MCF 10A (cell line): ENCODE results near the gene TFAP2D. TPM values are rescaled to one million over a fixed set of nuclear protein-coding genes. Genes with fewer than 3 reads are reported as not detected.

ENCODE experiments used
- BruUV-seq: library from RNA; stranded (reverse); fragments of 400-500 nt; replicated peaks from 2 replicates; lab custom pipeline; 2021; lab: Mats Ljungman, UMichigan
- CTCF ChIA-PET: fragments of 300-600 bp; sonication (Branson Sonifier 250); formaldehyde crosslinking; extraction: SDS; loops from one replicate; lab custom pipeline; 2021; ENCODE audit warnings: antibody characterized with exemption, inconsistent platforms; lab: Yijun Ruan, JAX
- POLR2A ChIA-PET: fragments of 300-600, 350-650 bp; sonication (Branson Sonifier 250); formaldehyde crosslinking; extraction: SDS; loops from one replicate; lab custom pipeline; 2020; ENCODE audit warnings: antibody characterized with exemption, inconsistent platforms; lab: Yijun Ruan, JAX
- DNase-seq: peaks from one replicate; pipeline ENCODE4 v3.0.0-alpha.2; 2018; ENCODE audit not compliant: unreplicated experiment
- H3K27ac Mint-ChIP-seq: one replicate; pipeline ENCODE4 v1.8.0; 2022; ENCODE audit warnings: mild to moderate bottlenecking, low read depth, mixed read lengths; ENCODE audit not compliant: unreplicated experiment
- H3K27me3 Mint-ChIP-seq: one replicate; pipeline ENCODE4 v1.8.0; 2022; ENCODE audit warnings: mixed read lengths; ENCODE audit not compliant: insufficient read depth, unreplicated experiment
- H3K36me3 Mint-ChIP-seq: one replicate; pipeline ENCODE4 v1.8.0; 2022; ENCODE audit warnings: mild to moderate bottlenecking, moderate library complexity, mixed read lengths; ENCODE audit not compliant: insufficient read depth, unreplicated experiment
- H3K4me1 Mint-ChIP-seq: one replicate; pipeline ENCODE4 v1.8.0; 2022; ENCODE audit warnings: mixed read lengths; ENCODE audit not compliant: insufficient read depth, unreplicated experiment
- H3K4me3 Mint-ChIP-seq: one replicate; pipeline ENCODE4 v1.8.0; 2022; ENCODE audit warnings: mild to moderate bottlenecking, moderate library complexity, mixed read lengths; ENCODE audit not compliant: unreplicated experiment
- H3K9me3 Mint-ChIP-seq: one replicate; pipeline ENCODE4 v1.8.0; 2022; ENCODE audit warnings: mixed read lengths; ENCODE audit not compliant: unreplicated experiment
- intact Hi-C: fragments of 100-400 bp; cut with micrococcal nuclease; formaldehyde crosslinking; loops from 2 replicates; pipeline ENCODE4 v1.14.1; 2022
- total RNA-seq: library from RNA; stranded (reverse); gene quantifications from 2 replicates; pipeline ENCODE4 v1.2.3, GENCODE V29; 2022
- TF ChIP-seq, protein P1 (sequence below): fragments of 200-600 bp; IDR thresholded peaks from one replicate; pipeline ENCODE4 v1.8.0; 2022; ENCODE audit warnings: antibody characterized with exemption, mild to moderate bottlenecking; ENCODE audit not compliant: unreplicated experiment

Gene TFAP2D
- total RNA-seq, 1 experiment from 2014 or later, result not detected

DNA sequence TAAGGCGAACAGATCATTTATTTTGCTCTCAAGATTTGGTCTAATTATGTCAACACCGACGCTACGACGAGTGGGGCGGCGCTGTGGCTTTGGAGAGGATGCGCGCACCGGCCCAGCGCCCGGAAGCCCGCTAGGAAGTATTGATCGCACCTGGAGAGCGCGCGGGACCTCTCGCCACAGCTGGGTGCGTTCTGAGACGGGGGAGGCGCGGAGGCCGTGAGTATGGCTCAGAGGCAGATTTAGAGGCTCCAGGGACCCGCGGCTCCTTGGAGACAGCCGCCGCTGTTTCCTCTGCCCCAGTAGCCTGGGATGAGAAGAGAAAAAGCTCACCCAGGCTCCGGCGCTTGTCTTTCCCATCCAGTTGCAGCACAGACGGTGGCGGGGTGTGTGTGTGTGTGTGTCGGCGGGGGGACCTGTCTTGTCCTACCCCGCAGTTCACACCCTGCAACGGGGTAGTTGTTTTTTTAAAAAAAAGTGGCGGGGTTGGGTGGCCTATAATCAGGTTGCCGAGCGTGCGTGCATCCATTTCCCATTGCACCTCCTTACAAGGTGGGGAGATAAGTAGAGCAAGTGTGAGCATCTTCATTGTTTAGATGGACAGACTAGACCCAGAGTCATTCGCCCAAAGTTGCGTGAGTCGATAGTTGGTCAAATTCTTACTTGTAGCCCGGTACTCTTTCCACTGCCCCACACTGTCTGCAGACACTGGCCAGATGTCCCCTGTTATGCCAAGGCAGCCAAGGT is 11.2 kb downstream of the TFAP2D start:
- Mint-ChIP-seq H3K27ac (no peak overlapping the region), H3K4me3 (no peak overlapping the region), H3K9me3 (no peaks in the 10 kb centered on the region), H3K27me3 (peaks cover 28% of the 10 kb centered on the region), H3K4me1 (no peaks in the 10 kb centered on the region), H3K36me3 (no peaks in the 10 kb centered on the region)
- no peak for DNase-seq
- intact Hi-C loops, result no loop called here
- ChIA-PET CTCF (interaction anchor here (0.6 kb wide), 1 partner anchor 1235 kb away, joined by 3 read pairs; no protein-coding TSS in a partner anchor), POLR2A (no interaction called here)
- BruUV-seq, result no TSS peak
- TF ChIP-seq, protein P1, sequence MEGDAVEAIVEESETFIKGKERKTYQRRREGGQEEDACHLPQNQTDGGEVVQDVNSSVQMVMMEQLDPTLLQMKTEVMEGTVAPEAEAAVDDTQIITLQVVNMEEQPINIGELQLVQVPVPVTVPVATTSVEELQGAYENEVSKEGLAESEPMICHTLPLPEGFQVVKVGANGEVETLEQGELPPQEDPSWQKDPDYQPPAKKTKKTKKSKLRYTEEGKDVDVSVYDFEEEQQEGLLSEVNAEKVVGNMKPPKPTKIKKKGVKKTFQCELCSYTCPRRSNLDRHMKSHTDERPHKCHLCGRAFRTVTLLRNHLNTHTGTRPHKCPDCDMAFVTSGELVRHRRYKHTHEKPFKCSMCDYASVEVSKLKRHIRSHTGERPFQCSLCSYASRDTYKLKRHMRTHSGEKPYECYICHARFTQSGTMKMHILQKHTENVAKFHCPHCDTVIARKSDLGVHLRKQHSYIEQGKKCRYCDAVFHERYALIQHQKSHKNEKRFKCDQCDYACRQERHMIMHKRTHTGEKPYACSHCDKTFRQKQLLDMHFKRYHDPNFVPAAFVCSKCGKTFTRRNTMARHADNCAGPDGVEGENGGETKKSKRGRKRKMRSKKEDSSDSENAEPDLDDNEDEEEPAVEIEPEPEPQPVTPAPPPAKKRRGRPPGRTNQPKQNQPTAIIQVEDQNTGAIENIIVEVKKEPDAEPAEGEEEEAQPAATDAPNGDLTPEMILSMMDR, result no peak

DNA sequence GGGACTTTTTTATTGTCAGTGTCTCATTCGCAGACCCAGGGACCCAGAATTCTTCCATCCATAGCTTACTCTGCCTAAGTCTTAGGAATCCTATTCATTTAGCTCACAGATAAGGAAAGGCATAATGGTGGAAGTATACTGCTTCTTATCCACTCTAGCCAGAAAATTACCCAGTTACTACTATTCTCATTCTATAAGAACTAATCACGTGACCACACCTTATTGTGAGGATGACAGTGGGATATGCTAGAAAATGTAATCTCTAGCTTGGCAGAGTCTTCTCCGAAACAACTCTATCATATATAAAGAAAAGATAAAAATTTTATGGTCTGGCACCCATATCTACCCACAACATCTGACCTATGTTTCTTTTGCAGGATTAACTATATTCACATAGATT is 21.2 kb downstream of the TFAP2D start:
- no peaks in the 10 kb centered on the region for H3K27me3 Mint-ChIP-seq
- H3K36me3 Mint-ChIP-seq, result no peaks in the 10 kb centered on the region
- no peaks in the 10 kb centered on the region for H3K9me3 Mint-ChIP-seq
- ChIA-PET POLR2A (no interaction called here), CTCF (interaction anchor here (0.5 to 1.1 kb wide), 2 partner anchors 17 to 1120 kb away, joined by 3 to 4 read pairs; no protein-coding TSS in a partner anchor)
- no peak overlapping the region for H3K4me3 Mint-ChIP-seq
- no peak overlapping the region for H3K27ac Mint-ChIP-seq
- DNase-seq, result no peak
- H3K4me1 Mint-ChIP-seq, result no peaks in the 10 kb centered on the region
- intact Hi-C loops, result no loop called here
- TF ChIP-seq, protein P1, result no peak
- BruUV-seq, result no TSS peak

DNA sequence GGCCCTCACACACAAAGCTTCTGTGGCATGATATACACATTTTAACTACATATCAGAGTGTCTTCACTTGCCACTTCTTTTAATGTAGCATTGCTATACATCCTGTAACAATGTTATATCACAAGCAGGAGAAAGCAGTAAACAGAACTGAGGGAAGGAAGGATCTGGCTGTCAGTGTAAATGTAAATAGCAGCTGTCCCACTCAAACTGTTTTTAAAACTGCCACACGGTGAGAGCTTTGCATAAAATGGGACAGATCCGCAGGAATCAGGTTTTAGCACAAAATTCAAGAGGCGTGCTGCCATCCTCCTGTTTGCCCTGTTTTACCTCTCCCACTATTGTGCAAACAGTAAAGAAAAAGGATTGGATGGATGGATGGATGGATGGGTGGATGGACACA is 28.8 kb downstream of the TFAP2D start:
- TF ChIP-seq, protein P1, result no peak
- CTCF ChIA-PET, result no interaction called here
- Mint-ChIP-seq H3K4me3 (no peak overlapping the region), H3K4me1 (no peaks in the 10 kb centered on the region), H3K36me3 (no peaks in the 10 kb centered on the region), H3K27me3 (peaks cover 24% of the 10 kb centered on the region), H3K27ac (no peak overlapping the region), H3K9me3 (no peaks in the 10 kb centered on the region)
- DNase-seq, result no peak
- no TSS peak for BruUV-seq
- POLR2A ChIA-PET, result interaction anchor here (0.7 kb wide), 1 partner anchor 280 kb away, joined by 3 read pairs; no protein-coding TSS in a partner anchor
- intact Hi-C loops, result no loop called here

DNA sequence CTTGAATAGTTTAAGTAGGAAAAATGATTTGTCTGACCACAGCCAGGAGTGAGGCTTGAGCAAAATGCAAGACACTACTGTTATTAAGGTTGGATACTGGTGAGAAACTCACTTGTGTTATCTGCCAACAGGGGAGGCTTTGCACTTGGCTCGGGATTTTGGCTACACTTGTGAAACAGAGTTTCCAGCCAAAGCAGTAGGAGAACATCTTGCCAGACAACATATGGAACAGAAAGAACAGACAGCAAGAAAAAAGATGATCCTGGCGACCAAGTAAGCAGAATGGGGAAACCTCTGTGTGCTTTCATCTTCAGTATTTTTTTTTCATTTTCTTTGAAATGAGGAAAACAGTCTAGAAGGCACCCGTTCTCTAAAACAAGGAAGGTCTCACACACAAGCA is 31.6 kb downstream of the TFAP2D start:
- H3K27me3 Mint-ChIP-seq, result peaks cover 28% of the 10 kb centered on the region
- ChIA-PET CTCF (no interaction called here), POLR2A (no interaction called here)
- no peak overlapping the region for H3K4me3 Mint-ChIP-seq
- no peaks in the 10 kb centered on the region for H3K4me1 Mint-ChIP-seq
- BruUV-seq, result no TSS peak
- intact Hi-C loops, result no loop called here
- TF ChIP-seq, protein P1, result no peak
- H3K9me3 Mint-ChIP-seq, result no peaks in the 10 kb centered on the region
- no peak for DNase-seq
- no peak overlapping the region for H3K27ac Mint-ChIP-seq
- H3K36me3 Mint-ChIP-seq, result no peaks in the 10 kb centered on the region
